ENCODE measurements around the gene OR8H2.
"Not testable (repeated sequence)": the region's sequence is repeated elsewhere in the genome, so short reads cannot be mapped to it uniquely, and the experiment has no call there.

Gene OR8H2, protein sequence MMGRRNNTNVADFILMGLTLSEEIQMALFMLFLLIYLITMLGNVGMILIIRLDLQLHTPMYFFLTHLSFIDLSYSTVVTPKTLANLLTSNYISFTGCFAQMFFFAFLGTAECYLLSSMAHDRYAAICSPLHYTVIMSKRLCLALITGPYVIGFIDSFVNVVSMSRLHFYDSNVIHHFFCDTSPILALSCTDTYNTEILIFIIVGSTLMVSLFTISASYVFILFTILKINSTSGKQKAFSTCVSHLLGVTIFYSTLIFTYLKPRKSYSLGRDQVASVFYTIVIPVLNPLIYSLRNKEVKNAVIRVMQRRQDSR

DNA sequence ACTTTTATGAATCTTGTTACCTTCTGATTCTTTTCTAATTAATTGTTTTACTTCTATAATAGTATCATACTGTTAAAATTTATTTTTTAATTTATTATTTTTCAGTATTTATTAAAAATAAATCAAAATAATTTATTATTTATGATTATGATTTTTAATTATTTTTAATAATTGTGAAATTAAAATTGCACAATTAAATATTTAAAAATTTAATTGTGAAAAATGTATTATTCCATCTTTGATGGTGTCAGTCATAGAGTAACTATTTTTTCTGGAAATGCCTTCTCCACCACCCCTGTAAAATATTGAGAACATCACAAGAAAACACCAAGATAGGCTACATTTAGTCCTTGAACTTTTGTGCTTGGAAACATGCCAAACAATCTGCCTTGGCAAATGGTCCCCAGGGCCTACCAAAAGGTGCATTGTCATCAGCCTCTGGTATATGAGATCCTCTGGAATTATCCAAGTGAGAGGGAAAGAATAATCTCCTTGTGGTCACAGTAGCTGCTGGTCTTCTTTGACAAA, at the start of gene OR8H2:
Gene OR8H2, plus strand, starts transcription at position 478 of the 528 bp plus-strand sequence. CDS start 1,356 bp downstream, outside the sequence.
- DNase-seq (ENCODE audit: low read depth) = no peak

DNA sequence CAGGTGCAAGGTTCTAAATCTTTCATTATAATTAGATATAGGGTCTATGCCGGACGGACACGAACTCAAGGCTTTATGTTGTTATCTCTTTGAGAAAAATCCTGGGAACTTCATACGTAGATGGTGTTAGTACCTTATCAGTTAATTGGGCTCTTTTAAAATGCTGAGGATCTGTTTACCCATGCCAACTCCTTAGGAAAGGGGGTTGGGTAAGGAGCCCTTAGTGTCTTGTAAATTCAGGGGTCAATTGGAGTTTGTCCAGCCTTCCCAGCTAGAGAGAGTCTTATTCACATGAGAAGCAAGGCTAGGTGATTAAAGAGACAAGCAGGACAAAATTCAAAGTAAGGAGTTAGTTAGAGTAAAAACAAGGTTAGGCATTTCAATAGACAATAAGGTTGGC, 47.1 kb upstream of the OR8H2 start:
- not testable (repeated sequence) for DNase-seq (ENCODE audit: low read depth)

DNA sequence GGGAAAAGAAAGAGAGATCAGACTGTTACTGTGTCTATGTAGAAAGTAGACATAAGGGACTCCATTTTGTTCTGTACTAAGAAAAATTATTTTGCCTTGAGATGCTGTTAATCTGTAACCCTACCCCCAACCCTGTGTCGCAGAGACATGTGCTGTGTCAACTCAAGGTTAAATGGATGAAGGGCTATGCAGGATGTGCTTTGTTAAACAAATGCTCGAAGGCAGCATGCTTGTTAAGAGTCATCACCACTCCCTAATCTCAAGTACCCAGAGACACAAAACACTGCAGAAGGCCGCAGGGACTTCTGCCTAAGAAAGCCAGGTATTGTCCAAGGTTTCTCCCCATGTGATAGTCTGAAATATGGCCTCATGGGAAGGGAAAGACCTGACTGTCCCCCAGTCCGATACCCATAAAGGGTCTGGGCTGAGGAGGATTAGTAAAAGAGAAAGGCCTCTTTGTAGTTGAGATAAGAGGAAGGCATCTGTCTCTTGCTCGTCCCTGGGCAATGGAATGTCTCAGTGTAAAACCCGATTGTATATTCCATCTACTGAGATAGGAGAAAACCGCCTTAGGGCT, 45.7 kb upstream of the OR8H2 start:
- DNase-seq (ENCODE audit: low read depth) = not testable (repeated sequence)

DNA sequence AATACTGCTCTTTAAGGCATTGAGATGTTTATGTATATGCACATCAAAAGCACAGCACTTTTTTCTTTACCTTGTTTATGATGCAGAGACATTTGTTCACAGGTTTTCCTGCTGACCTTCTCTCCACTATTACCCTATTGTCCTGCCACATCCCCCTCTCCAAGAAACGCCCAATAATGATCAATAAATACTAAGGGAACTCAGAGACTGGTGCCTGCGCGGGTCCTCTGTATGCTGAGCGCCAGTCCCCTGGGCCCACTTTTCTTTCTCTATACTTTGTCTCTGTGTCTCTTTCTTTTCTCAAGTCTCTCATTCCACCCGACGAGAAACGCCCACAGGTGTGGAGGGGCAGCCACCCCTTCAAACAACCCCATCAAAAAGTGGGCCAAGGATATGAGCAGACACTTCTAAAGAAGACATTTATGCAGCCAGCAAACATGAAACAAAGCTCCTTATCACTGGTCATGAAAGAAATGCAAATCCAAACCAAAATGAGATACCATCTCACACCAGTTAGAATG, 45.2 kb upstream of the OR8H2 start:
- not testable (repeated sequence) for DNase-seq (ENCODE audit: low read depth)

DNA sequence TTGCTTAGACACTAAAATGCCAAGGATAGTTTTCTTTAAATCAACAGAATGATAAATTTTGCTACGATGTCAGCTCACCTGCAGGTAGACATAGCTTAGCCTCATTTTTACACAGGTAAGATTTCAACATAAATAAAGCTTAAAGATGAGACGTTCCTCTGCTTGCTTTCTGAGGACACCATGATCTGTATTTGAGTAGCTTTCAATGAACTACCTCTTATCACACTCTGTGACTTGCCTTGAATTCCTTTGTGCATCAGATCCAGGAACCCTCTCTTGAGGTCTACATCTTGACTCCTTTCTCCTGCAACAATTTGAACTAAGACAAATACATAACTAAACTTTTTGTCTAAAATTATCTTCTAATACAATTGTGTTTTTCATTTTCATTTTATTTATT, 36.5 kb upstream of the OR8H2 start:
- no peak for DNase-seq (ENCODE audit: low read depth)

DNA sequence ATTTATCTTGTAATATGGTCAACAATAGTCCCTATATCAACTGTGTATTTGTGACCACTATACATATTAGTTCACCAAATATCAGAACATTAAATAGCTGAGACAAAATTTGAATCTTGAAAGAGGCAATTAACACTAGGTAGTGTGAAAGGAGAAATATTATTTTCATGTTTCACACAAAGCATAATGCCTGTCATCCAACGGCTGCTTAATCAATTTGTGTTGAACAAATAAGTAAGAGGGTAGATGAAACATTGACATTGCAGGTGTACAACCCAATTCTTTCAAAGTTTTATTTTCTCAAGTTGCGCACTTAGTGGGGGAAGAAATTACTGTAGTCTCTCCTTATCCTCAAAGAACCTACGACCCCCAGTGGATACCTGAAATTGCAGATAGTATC, 13.8 kb upstream of the OR8H2 start:
- DNase-seq (ENCODE audit: low read depth) = no peak

DNA sequence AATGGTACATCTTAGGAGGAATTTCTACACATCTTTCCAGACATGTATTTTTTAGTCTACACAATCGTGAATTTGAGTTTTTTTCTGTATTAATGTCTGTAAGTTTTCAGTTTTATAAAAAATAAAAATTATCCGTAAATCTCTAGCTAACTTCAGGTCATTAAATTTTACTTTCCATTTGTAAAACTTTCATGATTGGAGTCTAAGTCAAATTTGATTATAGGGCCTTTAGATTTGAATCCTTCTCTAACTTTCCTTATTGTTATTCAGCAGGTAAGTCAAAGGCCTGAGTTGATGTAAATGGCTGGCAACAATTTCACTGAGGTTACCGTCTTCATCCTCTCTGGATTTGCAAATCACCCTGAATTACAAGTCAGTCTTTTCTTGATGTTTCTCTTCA, 10.5 kb upstream of the OR8H2 start, which contains the start of gene OR8I2:
Gene OR8I2, plus strand, starts transcription at position 301 of the 400 bp plus-strand sequence. Its CDS starts 0 bp downstream, at position 301.
- DNase-seq (ENCODE audit: low read depth) = no peak

DNA sequence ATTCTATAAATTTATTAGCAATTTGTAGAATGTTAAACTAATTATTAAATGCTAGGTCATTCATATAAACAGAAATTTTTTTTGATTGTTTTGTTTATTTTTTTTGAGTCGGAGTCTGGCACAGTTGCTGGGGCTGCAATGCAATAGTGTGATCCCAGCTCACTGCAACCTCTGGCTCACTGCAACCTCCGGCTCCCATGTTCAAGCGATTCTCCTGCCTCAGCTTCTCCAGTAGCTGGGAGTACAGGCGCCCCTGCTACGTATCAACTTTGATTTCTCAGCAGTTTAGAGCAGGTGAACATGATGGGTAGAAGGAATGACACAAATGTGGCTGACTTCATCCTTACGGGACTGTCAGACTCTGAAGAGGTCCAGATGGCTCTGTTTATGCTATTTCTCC, 18.6 kb downstream of the OR8H2 start, which contains the start of gene OR8H3:
Gene OR8H3, plus strand, starts transcription at position 301 of the 400 bp plus-strand sequence. Its CDS starts 0 bp downstream, at position 301.
- DNase-seq (ENCODE audit: low read depth) = no peak

DNA sequence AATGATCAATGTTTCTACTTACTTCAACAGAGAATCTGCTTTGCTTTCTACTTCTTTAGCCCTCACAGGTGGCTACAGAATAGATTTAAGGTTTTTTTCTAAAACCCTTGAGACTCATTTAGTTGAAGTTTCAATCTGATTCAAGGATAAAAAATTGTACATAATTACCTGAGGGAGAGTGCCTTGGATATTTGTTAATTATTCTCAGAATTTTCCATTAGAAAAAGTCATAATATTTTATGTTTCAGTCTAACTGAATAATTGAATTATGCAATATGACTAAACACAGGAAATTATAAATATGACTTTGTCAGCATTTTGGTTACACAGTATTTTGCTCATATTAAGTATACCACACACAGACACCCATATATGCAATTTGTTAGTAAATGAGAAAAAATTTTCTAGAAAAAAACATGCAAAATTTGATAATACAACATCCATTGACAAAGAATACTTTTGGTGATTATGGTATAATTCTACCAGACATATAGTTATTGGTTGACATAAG, 36.7 kb downstream of the OR8H2 start, which contains the start of gene OR8J3:
Gene OR8J3, minus strand, starts transcription at position 51 of the 511 bp plus-strand sequence. CDS start 2,483 bp downstream, outside the sequence.
- DNase-seq (ENCODE audit: low read depth) = no peak

DNA sequence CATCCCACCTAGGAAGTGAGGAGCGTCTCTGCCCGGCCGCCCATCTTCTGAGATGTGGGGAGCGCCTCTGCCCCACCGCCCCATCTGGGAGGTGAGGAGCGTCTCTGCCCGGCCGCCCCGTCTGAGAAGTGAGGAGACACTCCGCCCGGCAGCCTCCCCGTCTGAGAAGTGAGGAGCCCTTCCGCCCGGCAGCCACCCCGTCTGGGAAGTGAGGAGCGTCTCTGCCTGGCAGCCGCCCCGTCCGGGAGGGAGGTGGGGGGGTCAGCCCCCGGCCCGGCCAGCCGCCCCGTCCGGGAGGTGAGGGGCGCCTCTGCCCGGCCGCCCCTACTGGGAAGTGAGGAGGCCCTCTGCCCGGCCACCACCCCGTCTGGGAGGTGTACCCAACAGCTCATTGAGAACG, 40.2 kb downstream of the OR8H2 start:
- DNase-seq (ENCODE audit: low read depth) = not testable (repeated sequence)

DNA sequence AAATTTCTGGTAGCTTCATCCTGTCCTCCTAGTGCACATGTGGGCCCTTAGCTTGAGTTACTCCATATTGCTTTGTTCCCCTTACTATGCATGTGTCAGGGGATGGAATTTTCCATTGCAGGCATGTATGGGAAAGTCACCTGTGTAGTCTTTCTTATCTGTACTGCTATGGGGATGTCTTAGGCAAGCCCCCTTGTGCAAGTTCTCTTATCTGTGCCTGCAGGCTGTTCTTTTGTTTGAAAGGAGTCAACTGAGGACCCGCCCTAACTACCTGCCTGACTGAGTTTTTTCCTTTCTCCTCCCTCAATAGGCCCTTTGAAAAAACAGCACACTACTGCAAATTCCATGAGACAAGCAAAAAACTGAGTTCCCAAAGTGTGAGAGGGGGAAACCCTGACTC, 47.9 kb downstream of the OR8H2 start:
- DNase-seq (ENCODE audit: low read depth) = no peak

DNA sequence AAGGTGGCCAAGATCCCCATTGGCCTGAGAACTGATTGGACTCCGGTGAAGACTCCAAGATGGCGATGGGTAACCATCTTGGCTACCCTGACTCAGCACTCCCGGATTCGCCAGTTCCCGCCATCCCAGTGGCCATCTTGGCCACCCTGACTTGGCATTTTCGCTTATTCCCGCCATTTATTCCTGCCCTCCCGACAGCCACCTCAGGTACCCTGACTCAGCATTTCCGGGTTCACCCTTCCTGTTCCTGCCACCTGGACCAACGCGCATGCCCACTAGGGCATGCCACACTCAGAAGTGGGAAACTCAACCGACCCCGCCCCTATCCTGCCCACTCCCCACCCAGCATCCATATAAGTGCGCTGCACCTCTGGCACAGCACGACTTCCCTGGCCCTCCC, 48.8 kb downstream of the OR8H2 start:
- no peak for DNase-seq (ENCODE audit: low read depth)
